GM21367 (cell line): Measurements from ENCODE around the gene PSPN.
A peak's percentile ranks its signal among the peaks of the same experiment; 100 is the strongest.

Experiments used
- ATAC-seq: cut with Tn5 transposase; IDR thresholded peaks from one replicate; pipeline ENCODE4 v1.9.1; 2021; ENCODE audit not compliant: unreplicated experiment

PSPN gene, protein sequence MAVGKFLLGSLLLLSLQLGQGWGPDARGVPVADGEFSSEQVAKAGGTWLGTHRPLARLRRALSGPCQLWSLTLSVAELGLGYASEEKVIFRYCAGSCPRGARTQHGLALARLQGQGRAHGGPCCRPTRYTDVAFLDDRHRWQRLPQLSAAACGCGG

DNA sequence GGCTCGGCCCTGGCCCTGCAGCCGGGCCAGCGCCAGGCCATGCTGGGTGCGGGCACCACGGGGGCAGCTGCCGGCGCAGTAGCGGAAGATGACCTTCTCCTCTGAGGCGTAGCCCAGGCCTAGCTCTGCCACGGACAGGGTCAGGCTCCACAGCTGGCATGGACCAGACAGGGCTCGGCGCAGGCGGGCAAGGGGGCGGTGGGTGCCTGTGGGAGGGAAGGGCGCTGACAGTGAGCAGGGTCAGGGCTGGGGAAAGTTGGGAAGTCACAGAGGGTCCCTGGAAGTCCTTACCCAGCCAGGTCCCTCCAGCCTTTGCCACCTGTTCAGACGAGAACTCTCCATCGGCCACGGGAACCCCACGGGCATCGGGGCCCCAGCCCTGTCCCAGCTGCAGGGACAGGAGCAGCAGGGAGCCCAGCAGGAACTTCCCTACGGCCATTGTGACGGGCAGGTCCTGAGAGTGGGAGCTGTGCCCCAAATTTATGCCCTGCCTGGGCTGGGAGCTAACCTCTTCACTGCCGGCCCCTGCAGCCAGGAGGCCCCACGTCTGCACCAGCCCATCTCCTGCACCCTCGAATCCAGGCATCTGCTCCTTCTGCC, at the start of gene PSPN:
Gene PSPN, minus strand, starts transcription at position 523 of the 600 bp plus-strand sequence. Its CDS starts 84 bp downstream, at position 439.
- no peak for ATAC-seq

DNA sequence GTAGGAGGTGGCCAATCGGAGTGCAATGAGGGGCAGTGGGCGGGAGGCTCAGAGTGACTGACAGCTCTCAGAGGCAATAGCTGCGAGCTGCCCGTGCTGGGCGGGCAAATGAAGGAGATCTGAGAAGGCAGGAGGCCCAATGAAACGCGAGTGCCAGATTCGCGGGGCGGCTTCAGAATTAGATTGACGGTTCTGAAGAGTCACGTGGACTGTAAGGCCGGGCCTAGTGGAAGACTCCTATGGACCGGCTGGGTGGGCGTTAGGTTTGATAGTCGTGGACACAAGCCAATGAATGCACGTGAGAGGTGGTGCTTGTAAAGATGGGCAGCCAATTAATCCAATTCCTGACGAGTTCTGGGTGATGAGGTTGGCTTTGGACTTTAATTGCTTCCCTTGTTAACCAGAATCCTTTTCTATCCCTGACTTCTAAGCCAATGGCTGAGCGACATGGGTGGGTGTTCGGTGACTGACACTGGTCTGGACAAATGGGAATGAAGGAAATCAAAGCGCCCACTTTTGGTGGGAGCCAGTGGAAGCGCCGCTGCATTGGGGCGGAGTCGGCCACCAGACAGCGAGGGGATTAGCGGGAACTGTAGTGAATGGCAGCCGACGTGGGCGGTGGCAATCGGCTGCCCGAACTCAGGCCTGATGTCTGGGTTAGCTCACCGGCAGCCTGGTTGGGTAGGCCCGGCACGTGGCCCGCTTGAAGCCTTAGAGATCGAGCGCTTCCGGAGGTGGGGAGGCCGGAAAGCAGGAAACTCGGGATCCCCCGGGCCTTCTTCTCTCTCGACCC, 49.4 kb upstream of the PSPN start:
- peak; percentile 73 for ATAC-seq

DNA sequence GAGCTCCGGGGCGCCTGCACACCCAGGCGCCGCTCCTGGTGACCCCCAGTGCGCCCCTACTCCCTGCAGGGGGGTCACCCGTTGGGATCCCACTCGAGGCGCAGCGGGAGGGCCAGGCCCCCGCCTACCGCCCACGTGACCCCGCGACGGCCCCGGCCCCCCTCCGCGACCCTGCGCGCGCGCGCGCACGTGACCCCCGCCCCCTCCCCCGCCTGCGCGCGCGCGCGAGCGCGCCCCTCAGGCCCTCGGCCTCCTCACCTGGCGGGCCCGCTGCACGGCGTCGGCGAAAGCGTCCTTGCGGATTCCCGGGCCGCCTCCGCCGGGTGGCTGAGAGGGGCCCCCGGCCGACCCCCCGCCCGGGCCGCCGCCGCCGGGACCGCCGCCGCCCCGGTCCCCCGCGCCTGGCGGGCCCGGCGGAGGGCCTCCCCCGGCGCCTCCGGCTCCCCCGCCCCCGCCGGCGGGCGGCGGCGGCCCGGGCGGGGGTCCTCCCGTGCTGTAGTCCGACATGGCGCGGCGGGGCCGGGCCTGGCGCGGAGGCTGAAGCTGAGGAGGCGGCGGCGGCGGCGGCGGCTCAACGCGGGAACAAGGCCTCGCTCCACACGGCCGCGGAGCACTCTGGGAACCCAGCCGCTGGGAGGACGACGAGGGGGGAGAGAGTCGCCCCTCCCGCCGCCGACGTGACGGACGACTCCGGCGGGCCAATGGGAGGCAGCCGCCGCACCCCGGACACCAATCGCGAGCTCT, 48.6 kb upstream of the PSPN start, which contains the start of gene KHSRP:
Gene KHSRP, minus strand, starts transcription at position 617 of the 744 bp plus-strand sequence. Its CDS starts 110 bp downstream, at position 507.
- ATAC-seq = no peak

DNA sequence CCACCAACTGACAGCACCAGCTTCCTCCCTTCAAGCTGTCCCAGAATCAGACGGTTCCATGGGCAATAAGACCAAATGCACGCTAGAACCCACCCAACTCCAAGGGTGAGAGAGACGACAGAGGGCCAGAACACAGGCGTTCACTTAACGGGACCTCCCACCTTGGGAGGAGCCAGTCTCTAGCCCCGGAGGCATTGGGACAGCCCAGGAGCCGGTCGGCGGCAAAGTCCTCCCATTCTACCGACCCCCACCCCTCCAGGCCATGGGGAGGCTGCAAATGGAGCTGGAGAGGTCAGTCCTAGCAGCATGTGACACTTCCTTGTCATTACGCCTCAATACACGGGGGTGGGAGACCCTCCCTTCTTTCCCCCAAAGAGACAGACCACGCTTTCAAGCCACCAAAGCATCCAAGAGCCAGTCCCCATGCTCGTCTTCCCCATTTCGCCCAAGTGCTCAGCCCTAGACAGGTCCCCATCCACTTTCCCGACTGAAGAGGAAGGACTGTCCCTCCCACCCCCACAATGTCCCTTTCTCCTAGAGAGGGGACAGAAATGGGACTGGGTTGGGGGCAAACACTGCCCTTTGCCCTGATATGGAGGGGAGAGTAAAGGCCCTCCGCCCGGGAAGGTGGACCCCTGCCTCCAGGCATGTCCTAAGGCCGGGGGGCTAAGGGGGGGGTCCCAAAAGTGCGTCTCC, 47.9 kb upstream of the PSPN start:
- no peak for ATAC-seq

DNA sequence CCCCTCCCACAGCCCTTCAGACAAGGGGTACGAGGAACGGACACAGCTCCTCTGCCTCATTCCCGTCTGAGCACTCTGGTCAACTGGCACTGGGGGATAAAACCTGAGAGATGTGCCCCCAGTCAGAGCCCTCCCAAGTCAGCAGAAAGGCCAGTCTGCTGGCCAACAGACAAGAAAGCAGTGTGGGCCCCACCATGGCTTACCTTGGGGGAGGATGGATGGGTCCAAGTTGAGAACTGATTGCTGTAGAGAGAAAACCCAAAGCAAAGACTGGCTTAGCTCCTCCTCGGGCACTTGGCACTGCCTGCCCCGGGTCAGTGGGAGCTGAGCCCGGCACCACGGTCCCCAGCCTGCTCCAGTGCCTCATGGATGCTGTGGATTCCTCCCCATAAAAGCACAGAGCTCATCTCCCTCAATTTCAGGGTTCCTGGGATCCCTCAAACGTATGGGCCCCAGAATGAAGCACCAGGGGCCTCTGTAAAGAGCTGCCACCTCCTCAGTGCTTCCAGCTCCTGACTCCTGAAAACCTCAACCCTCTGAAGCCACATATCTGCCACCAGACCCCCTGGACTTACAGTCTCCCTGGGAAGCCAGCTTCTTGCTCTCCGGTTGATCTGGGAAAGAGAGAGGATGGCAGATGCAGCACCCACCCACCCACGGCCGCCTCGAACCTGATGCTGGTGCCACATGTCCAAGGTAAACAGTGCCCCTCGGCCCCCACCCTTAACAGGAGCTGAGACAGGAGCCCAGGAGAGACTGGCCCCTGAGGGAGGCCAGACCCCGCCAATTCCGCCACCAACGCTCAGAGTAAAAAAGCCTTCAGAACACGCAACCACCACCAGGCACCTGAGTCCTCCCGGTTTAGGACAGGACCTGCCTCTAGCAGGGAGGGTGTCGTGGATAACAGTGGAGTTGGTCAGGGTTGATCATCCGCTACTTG, 45.6 kb upstream of the PSPN start:
- ATAC-seq = no peak

DNA sequence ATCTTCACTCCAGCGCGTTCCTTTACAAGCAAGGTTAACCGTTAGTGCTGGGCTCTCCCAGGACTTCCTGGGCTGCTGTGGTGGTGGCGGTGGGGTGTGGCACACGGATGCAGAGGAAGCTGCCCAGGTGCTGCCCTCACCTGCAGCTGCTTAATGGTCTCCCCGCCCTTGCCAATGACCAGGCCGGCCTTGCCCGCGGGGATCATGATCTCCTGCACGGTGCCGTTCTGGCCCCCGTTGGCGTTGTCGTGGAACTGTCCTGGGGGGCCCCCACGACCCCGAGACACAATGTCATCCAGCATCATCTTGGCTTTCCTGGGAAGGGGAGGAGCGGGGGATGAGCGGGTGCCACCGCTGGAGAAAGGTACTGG, 42.8 kb upstream of the PSPN start:
- ATAC-seq = no peak

DNA sequence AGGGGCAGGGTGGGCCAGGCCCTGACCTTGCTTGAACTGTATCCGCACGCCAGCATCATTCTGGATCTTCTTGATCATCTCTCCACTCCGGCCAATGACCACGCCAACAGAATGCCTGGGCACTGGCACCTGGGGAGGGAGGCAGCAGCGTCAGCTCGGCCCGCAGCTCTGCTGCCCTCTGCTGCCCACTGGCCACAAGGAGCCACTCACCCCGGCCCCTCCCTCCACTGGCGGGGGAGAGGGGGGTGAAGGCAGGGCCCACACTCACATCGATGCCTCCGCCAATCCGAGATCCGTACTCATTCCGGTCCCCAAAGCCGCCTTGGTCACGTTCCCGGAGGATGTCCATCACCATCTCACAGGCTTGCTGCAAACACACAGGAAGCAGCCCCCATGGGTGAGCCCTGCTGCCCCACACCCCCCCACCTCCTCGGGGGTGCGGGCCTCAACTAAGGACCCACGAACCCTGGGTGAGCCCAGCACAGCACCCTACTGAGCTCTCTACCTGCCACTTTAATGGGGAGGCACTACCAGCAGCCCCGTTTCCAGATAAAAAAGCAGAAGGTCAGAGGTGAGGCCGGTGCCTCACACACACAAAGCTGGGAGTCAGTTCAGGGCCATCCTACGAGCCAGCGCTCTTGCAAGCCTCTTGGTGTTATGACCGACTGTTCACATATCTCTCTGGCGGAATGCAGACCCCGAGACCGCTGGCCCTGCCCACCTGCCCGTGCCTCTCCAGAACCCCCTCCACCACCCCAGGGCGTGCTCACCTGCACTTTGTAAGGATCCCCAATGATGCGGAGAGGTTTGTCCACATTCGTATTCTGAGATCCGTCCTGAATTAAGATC, 42.2 kb upstream of the PSPN start:
- ATAC-seq = no peak

DNA sequence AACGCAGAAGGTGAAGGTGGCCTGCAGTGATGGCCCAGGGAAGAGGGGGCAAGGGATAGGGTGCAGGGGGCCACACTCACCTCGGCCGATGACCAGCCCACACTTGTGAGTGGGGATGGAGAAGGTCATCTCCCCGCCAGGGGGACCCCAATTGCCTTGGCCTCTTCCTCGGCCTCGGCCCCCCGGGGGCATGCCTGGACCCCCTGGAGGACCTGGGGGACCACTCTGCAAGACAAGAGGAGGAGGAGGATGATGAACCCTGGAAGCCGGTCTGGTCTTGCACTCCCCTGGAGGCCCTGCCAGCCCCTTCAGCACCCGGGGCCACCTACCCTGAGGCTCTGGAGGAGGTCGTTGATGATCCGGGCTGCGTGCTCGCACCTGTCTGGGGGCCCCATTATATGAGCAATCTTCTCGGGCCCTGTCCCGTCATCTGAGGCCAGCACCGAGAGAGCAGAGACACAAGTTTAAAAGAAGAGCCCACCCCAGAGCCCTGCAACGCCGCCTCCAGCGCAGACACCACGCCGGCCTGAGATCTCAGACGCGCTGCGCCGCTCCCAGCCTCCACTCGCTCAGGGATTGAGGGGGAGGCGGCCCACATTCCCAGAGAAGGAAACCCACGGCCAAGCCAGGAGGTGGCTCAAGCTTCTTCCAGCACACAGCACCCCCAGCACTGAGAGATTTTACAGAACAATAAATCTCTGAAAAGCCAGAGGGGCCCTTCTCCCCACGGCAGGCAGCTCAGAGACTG, 41.1 kb upstream of the PSPN start:
- ATAC-seq = no peak

DNA sequence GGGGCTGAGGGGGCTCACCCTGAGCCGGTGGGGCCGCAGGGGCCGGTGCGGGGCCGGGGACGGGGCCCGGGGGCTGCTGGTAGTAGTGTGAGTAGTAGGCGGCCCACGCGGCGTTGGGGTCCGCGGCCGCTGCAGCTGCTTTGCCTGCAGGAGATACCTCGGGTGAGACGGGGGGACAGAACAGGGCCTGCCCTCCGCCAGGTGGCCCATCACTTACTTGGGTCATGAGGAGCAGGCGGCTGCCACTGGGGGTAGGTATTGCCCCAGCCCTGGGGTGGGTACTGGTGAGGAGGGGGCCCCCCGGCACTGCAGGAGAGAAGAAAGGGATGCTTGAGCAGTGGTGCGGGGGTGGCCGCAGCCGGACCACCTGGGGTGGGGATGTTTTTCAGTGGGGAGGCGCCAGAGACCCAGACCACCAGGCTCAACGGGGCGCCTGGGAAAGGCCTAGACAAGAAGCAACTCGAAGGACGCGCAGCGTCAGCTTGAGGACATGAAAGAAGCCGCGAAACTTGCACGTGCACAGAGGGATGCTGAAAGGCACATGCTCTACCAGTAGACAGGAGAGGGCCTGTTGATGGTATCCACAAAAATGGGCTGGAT, 40.0 kb upstream of the PSPN start:
- no peak for ATAC-seq

DNA sequence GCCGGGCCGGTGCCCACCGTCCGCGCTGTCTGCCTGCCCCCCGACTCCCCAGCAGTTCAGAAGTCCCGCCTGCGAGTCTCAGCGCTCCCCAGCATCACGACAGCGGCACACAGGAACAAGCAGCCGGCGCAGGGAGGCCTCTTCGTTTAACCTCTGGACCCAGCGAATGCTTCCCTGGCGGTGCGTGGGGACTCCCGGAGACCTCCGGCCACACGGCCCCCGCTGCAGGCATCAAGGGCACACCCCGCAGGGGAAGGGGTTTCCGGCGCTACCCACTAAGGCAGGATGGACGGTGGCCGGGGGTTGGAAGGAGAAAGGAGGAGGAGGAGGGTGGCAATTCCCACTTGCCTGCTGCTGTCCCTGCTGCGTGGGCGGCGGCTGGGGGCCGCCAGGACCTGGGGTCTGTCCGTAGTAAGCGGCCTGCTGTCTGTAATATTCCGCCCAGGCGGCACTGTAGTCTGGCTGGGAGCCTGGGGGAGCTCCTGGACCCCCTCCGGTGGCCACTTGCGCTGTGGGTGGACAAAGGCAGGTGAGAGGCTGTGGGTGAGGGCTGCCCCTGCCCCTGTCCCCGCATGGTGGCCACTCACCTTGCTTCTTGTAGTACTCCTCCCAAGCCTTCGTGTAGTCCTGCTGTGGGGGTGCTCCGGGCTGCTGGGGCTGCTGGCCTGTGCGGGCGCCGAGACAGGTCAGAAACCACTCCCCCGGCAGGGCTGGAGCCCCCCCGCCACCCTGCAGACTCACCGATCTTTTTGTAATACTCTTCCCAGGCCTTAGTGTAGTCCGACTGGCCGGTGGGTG, 39.3 kb upstream of the PSPN start:
- no peak for ATAC-seq

DNA sequence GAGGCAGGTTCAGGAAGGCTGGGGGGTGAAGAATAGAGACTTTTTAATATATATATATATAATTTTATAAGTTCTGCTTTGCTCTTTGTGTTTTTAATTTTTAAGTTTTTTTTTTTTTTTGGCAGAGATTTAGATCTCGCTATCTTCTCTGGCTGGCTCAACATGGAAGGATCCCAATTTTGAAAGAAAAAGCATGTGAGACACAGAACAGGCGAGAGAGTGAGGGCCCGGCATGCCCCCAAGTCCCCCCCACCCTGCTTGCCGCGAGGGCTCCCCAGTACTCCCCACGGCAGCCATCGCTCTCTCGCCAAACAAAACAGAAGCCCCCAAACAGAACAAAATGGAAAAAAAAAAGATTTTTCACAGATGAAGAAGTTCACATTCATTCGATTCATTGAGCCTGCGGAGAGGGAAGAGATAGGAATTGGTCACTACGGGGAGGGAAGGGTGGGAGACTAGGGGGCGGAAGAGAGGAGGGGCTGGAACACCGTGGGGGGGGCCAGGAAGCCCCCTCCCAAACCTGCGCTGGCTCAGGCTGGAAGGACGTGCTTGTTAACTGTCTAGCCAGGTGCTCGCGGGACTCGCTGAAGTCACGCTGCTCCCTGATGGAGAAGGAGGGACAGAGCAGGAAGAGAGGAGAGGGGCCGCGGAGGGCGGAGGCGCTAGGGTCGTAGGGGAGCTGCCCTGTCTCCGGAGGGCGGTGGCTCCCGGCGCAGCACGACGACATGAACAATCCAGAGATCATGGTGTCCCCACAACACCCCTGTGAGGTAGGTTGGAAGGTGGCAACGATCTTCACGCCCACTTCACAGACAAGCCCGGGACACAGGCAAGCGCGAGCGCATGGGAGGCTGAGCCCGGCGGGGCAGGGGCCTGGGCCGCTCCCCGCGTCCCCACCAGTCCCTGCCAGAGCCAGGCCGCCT, 38.2 kb upstream of the PSPN start:
- no peak for ATAC-seq

DNA sequence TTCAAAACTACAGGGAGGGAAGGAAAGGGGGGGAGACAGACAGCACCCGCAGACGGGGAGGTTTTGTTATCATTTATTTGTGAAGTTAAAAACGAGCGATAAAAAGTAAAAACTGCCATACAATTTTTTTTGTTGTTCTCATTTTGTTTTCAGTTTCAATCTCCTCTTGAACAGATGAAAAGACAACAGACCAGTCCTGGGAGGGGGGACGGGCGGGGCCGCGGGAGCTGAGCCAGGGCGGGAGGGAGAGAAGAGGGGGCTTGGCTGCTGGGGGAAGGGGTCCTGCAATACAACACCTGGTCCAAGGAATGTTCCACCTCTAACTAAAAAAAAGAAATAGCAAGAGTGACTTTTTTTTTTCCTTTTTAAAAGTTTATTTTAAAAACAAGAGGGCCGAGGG, 37.6 kb upstream of the PSPN start:
- no peak for ATAC-seq

DNA sequence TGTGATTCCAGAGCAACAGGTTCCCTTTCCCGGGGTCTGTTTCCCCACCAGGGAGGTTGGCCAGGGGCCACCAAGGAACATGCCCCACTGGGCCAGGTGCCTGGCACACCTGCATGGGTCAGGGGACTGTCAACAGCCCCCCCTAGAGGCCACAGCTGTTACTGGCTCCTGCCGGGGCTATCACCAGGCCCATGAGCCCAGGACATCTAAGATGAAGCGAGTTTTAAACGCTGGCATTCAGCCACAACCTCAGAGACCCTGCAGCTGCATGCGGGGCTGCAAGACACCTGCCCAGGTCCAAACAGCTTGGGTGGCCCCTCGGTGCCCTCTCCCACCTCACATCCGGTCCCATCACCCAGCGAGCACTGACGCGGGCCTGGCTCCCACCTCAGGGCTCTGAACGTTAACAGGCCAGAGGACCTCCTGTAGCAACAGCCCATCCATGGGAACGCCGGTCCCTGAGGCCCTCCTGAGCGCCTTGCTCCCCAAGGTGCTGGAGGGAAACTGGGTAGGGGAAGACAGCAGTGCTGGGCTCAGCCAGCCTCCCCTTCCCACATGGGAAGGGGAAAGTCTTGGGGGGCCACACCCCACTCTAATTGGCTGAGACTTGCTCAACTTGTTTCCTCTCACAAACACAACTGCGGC, 36.8 kb upstream of the PSPN start:
- no peak for ATAC-seq

DNA sequence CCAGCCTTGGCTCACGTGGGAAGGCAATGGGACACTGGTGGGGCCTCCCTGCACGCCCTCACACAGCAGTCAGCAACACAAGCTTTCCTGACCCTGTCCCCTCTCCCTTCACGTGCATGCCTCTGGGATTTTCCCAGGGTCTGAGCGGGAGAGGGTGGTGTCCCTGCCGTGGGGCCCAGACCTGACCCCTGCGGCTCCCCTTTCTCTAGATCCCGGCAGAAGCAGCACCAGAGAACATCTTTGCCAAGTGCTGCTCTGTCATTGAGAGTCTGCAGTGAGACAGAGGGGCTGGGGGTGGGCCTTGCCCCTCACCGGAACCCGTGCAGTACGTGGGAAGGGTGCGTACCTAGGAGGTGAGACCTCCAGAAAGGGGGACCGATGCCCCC, 36.3 kb upstream of the PSPN start:
- ATAC-seq = no peak

DNA sequence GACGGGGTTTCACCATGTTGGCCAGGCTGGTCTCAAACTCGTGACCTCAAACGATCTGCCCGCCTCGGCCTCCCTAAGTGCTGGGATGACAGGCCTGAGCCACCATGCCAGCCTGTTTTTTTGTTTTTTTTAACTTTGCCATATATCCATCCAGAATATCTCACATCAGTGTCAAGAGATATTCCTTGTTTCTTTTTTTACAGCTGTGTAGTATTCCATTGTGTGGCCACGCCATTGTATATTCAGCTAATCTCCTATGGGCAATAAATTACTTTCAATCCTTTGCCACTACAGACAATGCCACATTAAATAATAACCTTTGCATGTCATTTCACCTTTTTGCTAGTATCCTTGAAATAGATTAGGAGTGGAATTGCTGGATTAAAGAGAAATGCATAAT, 33.6 kb upstream of the PSPN start:
- ATAC-seq = no peak

DNA sequence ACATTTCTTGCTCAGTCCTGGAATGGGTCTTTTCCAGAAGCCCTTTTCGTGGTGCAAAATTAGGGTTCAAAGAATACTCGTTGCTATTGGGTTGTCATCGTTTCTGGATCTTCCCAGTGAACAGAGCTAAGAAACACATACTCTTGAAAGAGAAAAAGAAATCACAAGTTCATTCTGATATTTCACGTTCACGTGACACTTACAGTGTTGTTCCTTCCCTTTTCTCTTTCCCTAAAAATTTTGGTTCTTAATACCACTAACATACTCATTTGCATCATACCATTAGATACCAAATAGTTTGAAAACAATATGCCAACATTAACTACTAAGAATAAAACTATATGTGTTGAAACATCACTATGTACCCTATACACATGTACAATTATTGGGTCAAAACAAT, 30.7 kb upstream of the PSPN start:
- no peak for ATAC-seq
